Omental fat pad (tissue), 4 donors: ENCODE measurements around the gene CYP4F11. TPM values are rescaled to one million over a fixed set of nuclear protein-coding genes. Genes with fewer than 3 reads are reported as not detected.
"Not testable (repeated sequence)": the region's sequence is repeated elsewhere in the genome, so short reads cannot be mapped to it uniquely, and the experiment has no call there.

ENCODE experiments used
- ATAC-seq: fragments of 150-250 bp; one replicate; pipeline ENCODE4 v1.9.1; 2016; ENCODE audit warnings: mild to moderate bottlenecking, moderate library complexity; ENCODE audit not compliant: low FRiP score
- DNase-seq: peaks from one replicate; pipeline ENCODE4 v3.0.0-alpha.2; 2019; ENCODE audit warnings: low spot score
- CTCF ChIP-seq, 3 donors: fragments of 450-650 bp; IDR thresholded peaks; one replicate each; pipeline ENCODE4 v1.5.1; 2016 to 2017; ENCODE audit warnings: antibody characterized with exemption in 3 of 3, mild to moderate bottlenecking in 3 of 3, moderate library complexity in 2 of 3
- total RNA-seq, 4 donors: library from RNA; depleted of rRNA; stranded (reverse); fragments of >200 nt; gene quantifications; one replicate each; pipeline ENCODE4 v1.1.0, GENCODE V29; 2016

The CYP4F11 gene
- total RNA-seq: 1 to 10 TPM in 1 of 4 donors, under 1 TPM in 2, not detected in 1; 0.09 to 1.4 (median 0.60) TPM

DNA sequence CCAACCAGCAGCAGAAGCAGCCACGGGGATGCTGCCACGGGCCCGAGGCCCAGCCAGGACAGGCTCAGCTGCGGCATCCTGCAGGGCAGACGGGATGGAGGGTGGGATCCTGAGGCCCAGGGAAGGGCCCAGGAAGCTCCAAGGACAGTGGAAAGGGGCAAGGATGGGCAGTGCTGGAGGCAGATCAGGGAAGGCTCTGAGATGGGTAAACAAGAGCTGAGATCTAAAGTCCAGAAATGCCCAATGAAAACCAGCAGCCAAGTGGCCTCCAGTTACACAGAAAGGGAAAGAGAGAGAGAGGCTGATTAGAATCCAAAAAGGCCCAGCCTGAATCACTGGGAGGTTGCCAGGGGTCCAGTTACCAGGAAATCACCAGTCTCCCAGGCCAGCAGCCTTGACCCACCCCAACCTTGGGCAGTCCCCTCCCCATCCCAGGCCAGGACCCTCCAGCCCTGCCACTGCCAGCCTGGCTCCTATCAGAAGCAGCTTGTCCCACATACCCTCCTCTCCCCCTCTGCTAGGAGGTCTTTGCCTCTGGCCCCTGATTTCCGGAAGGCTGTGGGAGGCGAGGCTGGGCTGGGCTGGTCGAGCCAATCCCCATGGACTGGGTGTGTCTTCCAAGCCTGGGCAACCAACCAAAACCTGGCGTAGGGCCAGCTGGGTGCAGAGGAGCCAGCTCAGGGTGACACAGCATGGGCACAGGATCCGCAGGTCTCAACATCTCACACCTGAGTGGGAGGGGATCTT, at the start of gene CYP4F11:
Gene CYP4F11, minus strand, starts transcription at position 198 of the 747 bp plus-strand sequence. Its CDS starts 121 bp downstream, at position 77.
- ATAC-seq: no peak
- TF ChIP-seq CTCF (IDR thresholded peaks at IDR 0.05): no peak
- no peak for DNase-seq

DNA sequence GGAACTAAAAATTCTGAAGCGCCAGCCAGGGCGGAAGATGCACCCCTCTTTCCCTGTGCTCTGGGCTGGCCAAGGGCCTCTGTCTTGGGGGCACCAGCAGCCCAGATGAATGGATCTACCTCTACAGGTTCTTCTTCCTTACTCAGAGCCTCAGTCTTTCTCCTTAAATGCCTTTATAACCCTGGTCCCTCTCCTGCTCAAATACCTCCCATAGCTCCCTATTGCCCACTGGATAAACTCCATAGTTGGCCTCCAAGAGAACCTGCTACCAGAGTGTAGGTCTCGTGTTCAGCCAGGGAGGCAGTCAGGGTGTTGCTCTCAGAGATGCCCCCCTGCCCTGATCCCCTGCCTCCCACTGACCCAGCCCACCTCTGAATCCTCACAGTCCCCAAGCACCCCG, 45.0 kb upstream of the CYP4F11 start:
- no peak for TF ChIP-seq CTCF (IDR thresholded peaks at IDR 0.05)
- DNase-seq (no peak), ATAC-seq (no peak)

DNA sequence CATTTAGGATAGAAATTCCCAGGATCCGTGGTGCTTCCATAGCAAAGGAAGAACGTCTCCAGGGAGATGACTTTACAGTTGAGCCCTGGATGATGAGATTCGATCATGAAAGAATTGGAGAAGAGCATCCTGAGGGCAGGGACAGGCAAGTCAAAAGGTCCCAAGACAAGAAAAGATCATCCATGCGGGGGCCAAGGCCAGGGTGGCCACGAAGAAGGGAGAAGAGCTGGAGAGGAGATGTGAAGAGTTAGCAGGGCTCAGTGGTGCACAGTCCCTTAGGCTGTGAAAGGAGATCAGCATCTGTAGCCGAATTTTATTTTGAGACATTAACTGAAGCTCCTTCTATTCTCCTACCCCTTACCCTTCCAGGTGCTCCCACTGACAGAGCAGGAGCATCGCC, 43.4 kb upstream of the CYP4F11 start:
- ATAC-seq (no peak), DNase-seq (no peak)
- no peak for TF ChIP-seq CTCF (IDR thresholded peaks at IDR 0.05)

DNA sequence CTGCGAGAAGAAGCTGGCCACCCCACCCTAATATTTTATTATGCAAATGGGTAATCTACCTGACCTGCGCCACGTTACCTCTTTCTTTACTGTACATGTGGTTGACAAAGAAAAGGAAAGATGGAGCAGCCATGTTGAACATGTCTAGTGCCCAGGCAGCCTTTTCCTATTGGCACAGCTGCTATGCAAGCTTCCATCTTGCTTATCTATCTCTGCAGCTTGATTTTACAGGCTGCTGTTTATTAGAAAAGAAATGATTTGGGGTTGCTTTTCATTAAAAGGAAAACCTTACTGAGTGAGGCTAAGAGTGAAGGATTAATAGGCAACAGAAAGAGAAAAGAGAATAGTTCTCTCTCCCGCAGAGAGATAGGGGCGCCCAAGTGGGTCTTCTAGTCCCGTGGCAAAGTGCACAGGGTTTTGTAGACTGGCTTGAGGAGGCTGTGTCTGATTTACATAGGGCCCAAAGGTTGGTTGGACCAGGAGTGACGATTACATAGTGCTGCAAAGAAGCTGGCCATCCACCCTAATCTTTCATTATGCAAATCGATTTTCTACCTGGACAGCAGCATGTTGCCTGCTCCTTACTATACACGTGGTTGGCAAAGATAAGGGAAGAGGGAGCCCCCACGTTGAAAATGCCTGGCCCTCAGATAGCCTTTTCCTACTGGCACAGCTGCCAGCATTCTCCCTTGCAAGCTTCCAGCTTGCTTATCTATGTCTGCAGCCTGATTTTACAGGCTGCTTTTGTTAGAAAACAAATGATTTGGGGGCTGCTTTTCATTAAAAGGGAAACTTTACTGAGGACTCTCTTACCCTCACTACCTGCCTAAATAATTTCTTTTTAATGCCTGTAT, 42.7 kb upstream of the CYP4F11 start:
- DNase-seq: no peak
- ATAC-seq: no peak
- no peak for TF ChIP-seq CTCF (IDR thresholded peaks at IDR 0.05)

- TF ChIP-seq CTCF (IDR thresholded peaks at IDR 0.05): no peak
- DNase-seq (no peak), ATAC-seq (no peak)
Observed at GRCh38 chr19:15974856-15975255, 40.5 kb upstream of the CYP4F11 start.

DNA sequence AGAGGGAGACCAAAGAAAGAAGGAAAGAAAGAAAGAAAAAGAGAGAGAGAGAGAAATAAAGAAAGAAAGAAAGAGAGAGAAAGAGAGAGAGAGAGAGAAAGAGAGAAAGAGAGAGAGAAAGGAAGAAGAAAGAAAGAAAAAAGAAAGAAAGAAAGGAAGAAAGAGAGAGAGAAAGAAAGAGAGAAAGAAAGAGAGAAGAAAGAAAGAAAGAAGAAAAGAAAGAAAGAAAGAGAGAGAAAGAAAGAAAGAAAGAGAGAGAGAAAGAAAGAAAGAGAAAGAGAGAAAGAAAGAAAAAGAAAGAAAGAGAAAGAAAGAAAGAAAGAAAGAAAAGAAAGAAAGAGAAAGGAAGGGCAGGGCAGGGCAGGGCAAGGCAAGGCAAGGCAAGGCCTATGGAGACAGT, 37.7 kb upstream of the CYP4F11 start:
- not testable (repeated sequence) for DNase-seq, ATAC-seq

DNA sequence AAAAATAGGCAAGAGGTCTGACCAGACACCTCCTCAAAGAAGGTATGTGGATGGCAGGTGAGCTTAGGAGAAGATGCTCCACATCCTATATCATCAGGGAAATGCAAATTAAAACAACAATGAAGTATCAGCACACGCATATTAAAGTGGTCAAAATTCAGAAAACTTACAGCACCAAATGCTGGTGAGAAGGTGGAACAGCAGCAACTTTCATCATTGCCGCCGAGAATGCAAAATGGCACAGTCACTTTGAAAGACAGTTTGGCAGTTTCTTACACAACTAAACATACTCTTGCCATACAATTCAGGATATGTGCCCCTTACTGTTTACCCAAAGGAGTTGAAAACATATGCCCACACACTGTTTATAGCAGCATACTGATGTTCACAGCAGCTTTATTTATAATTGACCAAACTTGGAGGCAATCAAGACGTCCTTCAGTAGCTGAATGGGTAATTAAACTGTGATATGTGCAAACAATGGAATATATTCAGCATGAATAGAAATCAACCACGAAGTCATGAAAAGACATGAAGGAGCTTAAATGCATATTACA, 37.0 kb upstream of the CYP4F11 start:
- TF ChIP-seq CTCF (IDR thresholded peaks at IDR 0.05): no peak
- ATAC-seq: no peak
- DNase-seq: no peak
